GM19463 (cell line): Measurements from ENCODE around the gene WDR27.
"Not testable (repeated sequence)": the region's sequence is repeated elsewhere in the genome, so short reads cannot be mapped to it uniquely, and the experiment has no call there.

Experiments used
- ATAC-seq: cut with Tn5 transposase; IDR thresholded peaks from one replicate; pipeline ENCODE4 v1.9.1; 2021; ENCODE audit warnings: mild to moderate bottlenecking, moderate library complexity; ENCODE audit not compliant: unreplicated experiment

WDR27 gene

DNA sequence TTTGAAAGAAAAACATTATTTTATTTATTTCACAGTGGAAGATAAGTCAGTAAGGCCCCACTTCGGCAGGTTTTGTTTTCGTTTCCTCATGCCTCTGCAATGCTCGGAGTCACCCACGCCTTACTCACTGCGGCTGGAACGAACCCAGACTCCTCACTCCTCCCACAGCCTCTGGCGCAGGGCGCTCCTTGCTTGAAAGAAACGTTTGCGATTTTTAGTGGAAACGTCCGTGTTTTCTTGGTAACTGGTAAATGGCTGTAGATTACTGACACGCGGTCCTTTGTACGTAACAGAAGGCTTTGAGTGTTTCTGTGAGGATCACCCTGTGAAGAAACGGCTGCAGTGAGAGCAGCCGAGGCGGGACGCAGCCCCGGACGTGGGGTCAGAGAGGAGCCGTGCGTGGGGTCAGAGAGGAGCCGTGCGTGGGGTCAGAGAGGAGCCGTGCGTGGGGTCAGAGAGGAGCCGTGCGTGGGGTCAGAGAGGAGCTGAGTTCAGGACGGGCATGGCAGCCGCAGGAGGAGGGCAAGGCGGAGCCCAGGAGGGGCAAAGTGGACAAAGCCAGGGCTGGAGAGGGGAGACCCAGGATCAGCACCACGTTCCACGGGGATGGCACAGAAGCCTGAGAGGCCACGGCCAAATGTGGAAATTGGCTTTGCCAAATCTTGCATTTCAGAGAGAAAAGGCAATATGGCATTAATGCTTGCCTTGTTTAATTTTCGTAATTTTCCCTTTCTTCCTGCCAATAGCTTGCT, 249.5 kb downstream of the WDR27 start:
- ATAC-seq: no peak

DNA sequence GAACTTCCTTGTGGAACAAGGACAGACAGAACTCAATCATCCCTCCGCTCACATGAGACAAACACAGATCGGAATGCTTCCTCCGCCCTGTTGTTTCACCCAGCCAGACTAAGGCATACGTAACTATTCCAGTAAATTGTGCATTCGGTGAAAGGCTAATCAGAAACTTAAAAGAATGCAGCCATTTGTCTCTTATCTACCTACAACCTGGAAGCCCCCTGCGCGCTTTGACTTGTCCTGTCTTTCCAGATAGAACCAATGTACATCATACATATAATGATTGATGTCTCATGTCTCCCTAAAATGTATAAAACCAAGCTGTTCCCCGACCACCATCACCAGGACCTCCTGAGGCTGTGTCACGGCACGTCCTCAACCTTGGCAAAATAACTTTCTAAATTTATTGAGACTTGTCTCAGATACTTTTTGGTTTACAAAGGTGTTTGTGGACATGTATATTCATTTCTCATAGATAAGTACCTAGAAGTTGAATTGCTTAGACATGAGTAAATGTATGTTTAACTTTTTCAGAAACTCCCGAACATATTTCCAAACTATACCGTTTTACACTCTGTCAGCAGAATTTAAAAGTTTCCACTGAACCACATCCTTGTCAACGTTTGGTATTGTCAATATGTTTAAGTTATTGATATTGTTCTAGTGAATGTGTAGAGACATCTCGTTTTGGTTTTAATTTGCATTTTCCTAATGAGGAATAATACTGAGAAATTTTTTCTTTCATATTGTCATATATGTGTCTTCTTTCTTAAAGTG, 250.6 kb downstream of the WDR27 start:
- ATAC-seq: no peak

DNA sequence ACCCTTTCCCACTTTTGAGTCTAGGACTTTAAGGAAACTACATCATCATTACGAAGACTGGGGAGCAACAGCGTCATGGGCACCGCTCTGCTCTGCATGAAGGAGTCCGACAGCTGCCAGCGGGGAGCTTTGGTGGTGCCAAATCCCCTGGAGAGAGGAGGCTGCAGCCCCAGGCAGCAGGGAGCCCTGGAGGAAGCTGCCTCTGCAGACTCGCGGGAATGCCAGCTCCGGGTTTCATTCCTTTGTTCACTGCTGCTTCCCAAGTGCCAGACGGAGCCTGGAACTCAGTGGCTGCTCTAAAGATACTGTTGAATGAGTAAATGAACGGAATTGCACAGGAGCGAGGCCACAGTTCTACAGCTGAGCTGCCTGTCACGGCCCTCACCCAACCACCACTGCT, 251.7 kb downstream of the WDR27 start:
- no peak for ATAC-seq

DNA sequence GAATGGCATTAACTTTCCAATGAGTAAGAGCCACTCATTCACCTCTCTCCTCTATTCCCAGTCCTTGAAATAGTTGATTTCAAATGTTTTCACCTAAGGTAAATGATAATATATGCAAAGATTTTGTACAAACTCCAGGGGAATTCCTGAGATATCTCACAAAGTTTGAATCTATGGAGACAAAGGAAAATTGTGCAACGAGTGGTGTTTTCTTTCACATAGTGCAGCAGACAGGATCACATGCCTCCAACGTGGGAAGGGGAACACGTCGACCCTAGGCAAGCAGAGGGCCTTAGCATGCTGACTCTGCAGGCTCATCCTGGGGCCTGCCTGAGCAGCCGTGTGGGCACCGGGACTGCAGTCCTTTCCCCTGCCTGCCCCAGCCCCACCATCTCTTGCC, 252.6 kb downstream of the WDR27 start:
- no peak for ATAC-seq

DNA sequence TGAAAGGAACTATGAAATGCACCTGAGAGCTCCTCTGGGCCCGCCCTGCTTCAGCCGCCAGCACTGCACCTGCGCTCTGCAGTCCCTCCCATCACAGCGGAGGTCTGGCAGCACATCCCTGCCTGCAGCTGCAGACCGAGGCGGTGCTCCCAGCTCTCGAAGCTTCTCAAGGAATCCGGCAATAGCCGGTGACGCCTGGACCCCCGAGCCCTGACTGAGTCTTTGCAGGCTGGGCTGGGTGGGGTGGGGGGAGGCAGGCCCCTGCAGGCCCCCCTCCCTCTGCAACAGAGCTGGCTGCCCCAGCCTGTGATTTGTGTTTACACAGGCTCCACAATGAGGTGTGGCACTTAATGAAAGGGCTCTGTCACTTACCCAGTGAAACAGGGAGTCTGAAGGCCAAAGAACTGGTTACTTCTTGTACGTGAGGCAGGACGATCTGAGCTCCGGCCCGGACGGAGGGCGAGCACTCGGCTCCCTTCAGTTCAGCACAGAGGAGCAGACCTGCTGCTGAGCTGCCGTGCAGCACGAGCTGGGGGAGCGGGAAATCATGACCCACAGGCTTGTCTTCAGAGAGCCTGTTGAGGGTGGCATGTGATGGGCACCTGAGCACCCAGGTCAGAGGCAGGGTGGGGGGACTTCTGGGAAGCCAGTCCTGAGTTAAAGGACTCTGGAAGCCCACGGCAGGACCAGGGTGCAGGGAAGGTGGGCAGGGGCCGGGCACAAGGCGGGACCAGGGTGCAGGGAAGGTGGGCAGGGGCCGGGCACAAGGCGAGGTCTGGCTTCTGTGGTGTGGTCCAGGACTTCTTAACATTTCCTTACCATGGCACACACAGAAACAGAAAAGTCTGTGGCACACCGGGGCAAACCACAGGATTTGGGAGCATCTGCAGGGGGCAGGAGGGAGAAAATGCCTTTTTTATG, 255.9 kb downstream of the WDR27 start:
- ATAC-seq: no peak

DNA sequence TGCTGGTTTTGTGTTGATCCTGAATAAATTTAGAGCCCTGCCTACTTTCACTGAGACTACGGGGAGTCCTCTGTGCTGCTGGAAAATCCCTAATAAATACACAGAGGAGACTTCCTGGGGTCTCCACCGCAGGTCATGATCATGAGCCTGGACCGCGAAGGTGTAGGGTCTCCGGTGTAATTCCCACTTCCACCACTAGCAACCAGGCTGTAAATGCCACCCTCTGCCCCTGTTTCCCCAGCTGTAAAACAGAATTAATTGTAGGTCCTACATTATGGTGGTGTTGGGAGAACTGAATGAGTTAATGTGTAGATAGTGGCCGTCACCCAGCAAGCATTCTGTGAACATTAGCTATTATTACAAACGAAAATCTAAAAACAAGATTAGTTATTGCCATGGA, 256.6 kb downstream of the WDR27 start:
- no peak for ATAC-seq

DNA sequence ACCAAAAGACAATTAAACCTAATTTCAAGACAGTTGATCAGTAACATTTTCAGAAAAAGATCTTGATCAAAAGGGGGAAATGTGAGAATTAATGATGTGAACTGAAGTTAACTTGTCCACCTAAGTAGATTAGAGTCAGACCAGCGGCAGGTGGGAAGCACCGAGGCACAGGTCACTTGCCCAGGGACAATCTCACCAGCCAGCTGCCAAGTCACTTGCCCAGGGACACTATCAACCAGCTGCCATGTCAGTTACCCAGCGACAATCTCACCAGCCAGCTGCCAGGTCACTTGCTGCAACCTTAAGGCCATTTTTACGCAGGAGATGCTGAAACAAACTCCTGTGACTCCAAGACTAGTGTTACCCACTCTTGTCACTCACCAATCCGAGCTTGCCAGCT, 260.5 kb downstream of the WDR27 start:
- ATAC-seq: no peak

DNA sequence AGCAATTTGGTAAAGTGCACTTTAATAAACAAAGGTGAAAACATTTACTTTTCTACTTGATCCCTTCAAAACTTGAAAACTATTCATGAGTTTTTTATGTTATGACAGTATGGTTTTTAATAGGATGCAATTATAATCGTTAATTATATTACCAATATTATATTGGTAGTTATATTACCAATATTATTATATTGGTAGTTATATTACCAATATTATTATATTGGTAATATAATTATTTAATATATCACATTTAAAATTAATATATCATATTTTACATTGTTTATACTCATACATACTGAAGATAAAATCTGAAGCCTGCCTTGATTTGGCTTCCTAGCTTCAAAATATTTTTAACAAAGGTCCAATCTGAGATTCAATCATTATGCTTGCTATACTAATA, 262.1 kb downstream of the WDR27 start:
- no peak for ATAC-seq

DNA sequence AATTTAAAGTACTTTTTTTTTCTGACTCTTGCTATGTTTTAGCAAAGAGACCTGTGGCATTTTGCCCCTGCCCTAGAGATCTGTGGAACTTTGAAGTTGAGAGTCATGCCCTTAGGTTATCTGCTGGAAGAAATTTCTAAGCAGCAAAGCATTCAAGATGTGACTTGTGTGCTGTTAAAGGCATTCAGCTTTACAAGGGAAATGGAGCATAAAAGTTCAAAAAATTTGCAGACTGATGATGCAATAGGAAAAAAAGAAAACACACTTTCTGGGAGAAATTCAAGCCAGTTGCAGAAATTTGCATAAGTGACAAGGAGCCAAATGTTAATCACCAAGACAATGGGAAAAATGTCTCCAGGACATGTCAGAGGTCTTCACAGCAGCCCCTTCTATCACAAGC, 267.3 kb downstream of the WDR27 start:
- not testable (repeated sequence) for ATAC-seq

DNA sequence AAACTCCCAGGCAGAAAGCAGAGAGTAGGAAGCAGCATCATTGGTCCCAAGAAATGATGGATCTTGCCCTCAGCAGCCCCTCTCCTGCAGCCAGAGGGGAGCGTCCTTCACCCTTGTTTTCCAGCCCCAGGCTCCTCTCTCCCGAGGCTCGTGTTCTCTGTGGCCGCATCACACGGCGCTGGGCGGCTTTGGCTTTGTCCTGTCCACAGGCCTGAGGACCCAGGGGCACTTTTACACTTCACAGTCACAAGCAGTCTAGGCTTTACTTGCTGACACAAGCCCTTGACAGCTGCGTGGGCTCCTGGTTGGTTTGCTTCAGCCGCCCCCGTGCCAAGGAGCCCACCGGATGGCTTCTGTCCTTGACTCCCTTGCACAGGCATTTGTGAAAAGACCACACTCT, 272.8 kb downstream of the WDR27 start:
- ATAC-seq: no peak

DNA sequence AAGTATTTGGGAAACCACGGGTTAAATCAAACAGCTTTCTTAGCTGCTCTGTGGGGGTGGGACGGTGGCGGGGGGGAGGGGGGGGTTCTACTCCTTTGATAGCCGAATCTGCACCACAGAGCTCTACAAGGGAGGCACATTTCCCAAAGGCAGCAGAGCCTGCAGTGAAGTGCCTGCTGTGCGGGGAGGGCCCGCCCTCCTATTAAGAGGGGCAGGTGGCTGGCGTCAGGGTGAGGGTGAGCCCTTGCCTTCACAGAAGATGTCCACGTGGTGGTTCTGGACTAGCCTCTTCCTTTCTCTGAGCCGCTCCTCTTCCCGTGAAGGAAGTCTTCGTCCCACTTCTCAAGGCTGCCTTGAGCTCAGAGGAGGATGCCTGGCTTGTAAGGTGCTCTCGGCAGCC, 273.3 kb downstream of the WDR27 start:
- ATAC-seq: no peak

DNA sequence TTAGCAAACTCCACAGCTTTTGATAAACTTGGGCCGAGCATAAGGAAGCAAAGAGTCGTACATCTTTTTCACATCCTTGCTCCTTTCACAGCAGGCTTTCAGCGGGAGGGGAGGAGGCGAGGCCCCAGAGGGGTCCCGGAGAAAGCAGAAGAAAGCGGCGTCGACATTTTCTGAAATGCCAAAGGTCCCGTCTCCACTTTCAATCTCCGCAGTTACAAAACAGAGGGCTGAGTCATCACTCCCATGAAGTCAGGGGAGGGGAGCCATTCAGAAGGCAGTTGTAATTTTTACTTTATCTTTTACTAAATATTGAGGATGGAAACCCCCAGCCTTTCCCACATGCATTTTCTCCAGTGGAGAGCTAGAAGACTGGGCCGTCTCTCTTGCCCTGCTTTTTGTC, 274.0 kb downstream of the WDR27 start:
- ATAC-seq: no peak

DNA sequence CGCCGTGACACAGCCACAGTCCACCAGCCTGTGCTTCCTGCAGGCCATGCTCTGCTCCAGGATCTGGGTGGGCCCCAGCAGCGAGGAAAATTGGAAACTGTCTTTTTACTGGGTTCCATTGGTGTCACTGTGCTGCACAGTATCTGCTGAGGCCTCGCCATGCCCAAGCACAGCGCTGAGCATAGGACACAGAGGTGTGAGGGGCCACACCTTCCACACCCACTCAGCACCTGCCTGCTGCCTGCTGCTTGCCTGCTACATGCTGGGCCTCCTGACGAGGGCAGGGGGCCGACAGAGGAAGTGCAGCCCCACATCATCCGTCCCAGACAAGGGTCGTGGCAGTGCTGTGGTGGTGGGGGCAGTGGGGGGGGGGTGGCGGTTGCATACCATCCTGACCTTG, 275.2 kb downstream of the WDR27 start:
- no peak for ATAC-seq

DNA sequence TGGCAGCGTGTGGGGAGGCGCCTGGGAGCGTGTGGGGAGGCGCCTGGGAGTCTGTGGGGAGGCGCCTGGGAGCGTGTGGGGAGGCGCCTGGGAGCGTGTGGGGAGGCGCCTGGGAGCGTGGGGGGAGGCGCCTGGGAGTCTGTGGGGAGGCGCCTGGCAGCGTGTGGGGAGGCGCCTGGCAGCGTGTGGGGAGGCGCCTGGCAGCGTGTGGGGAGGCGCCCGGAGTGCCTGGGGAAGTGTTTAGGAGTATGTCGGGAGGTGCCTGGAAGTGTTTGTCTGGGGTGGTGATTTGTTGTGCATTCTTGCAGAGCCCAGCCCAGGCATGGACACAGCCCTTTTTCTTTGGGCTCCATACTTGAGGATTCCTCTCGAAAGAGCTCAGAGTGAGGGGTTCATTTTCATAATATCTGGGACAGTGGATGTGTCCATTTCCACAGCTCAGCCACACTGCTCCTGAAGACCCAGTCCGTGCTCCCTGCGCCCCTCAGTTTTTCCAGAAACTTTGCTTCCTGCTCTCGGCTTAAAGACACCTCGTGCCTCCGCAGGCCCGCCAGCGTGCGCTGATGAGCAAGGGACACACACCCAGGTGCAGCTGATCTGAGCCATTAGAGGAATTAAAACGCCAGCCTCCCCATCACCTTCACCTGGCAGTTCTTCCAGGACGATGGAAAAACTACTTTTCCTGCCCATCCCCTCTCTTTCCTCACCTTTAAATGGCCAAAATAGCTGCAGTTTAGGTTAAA, 276.0 kb downstream of the WDR27 start:
- no peak for ATAC-seq

DNA sequence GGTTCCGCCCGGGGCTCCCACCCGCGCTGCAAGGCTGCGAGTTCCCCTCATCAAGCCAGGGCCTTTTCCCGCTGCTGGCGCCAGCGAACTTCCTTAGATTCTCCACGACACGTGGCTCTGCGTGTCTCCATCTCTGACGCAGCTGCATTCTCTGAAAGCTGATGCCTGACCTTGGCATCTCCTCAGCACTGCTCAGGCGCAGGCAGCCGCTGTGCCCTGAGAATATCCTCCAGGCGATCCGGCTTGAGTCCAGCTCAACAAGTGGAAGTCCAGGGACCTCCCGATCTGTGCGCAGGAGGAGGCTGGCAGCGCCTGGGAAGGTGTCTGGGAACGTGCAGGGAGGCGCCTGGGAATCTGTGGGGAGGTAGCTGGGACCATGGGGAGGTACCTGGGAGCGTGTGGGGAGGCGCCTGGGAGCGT, 277.0 kb downstream of the WDR27 start:
- no peak for ATAC-seq

DNA sequence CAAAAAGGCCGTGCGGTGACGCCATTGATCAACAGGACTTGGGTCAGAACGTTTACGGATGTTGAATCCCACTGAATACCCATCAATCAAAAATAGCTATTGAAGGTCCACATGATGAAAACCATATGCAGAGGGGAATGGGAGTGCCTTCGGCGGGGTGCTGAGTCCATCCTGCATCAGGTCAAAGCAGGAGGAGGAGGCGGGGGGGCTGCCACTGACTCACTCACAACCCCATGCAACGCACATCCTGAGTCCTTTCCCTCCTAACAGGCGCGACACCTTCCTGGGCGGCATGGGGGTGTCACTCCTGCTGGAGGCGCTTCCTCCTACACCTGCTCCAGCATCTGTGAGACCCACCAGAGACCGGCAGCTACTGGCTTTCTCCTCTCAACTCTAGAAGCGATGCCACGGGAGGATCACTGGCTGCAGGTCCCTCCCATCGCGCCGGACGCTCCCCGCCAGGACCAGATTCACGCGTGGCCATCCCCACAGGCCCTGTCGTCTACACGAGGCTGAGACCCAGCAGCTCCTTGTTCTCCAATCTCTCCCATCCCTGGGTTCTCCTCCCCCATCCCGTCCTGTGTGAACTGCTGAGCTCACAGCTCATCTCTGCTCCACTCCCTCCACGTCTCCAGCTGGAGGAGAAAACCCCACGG, 277.6 kb downstream of the WDR27 start:
- no peak for ATAC-seq

DNA sequence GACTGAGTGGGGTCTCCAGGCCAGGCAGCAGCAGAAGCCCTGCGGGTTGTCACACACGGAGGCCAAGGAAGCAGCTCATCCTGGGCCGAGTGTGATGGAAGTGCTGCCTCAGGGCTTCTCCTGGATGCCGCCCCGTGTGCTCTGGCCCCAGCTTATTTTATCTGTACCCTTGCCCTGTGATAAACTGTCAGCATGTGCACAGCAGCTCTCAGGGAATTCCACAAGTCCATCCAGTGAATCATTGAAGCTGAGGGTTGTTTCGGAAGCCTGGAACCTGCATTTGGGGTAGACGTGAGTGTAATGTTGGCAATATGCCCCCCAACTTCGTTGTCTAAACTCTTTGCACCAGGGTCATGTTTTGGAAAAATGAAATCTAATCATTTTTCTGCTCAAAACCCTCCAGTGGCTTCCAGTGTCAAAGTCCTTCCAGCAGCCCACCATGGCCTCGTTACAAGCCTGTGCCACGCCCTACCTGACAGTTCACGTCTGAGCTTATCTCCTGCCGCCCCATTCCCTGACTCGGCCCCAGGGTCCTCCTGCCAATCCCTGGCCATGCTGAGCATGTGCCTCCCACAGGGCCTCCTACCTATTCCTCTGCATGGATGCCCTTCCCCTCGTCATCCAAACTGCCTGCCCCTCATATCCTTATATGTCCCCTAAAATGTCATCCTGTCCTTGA, 280.1 kb downstream of the WDR27 start:
- ATAC-seq: no peak

DNA sequence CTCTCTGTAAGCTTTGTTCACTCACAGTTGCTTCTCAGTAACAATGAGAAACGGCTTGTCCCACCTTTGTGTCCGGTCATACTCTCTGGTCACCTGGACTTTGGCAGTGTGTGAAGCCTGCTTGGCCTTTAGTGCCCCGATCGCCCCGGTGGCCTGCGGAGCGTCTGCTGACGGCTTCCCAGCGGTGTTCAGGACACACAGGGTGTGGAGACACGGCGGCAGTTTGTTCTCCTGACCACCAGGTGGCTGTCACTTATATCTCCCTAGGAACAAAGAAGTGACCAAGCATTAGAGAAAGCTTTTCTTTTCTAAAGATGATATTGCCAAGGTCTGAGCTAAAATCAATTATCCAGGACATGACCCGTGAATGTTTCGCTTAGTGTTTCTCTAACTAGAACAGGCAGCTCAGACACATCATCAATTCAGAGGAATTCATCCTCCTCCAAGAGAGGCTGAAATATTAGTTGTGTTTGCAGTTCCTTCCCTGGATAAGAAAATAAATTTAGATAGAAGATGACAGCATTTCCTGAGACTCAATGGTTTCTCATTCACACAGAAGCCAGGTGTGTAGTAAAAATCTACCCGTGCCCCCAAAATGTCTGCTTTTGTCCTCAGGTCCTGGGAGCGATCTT, 280.8 kb downstream of the WDR27 start:
- no peak for ATAC-seq

DNA sequence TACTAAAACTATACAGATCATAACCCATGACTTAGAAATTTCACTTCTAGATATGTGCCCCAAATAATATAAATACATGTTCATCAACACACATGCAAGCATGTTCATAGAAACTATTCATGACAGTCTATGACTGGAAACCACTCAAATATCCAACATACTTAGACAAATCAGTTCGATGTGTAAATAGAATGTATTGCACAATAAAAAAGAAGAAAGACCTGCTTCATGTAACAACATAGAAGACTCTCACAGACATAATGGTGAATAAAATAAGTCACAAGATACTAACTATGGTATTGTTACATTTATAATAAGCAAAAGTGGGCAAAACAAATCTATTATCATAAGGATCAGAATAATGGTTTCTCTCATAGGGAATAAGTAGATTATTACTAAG, 284.7 kb downstream of the WDR27 start:
- no peak for ATAC-seq
